ENCODE measurements around the gene PNMT.

Gene PNMT

DNA sequence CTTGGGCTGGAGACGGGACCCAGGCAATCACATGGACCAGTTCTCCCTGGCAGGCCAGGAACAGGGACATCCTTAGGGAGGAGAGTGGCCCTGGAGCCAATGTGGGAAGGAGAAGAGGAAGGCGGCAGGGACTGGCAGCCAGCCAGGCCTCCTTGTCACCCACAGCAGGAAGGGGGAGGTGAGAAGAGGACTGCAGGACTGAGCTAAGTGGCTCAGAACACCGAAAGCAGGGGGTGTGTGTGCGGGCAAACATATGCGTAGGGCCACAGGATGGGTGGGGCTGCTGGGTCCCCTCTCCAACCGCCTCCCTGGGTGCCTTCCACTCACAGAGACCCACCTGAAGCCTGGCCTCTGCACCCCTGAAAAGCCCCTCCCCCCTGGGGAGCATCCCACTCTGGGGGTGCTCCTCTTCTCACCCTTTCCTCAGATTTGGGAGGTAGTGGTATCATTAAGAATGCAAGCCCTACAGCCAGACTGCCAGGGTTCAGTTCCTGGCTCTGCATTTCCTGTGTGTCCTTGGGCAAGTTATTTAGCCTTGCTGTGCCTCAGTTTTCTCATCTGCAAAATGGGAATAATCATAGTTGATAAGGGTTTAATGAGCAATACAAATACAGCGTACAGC, 8.1 kb downstream of the PNMT start:
- no peaks in the 10 kb centered on the region for H3K36me3 ChIP-seq (ENCODE audit: insufficient read depth, low read length)
- H3K9ac ChIP-seq (ENCODE audit: low read depth, low read length), result no peak overlapping the region
- no peaks in the 10 kb centered on the region for H3K9me3 ChIP-seq (ENCODE audit: control insufficient read depth, insufficient read depth, low read length)
- H3K4me1 ChIP-seq (ENCODE audit: insufficient read depth, low read length), result no peaks in the 10 kb centered on the region; the same call in 1 of the 2 replicates

- H3K9me3 ChIP-seq (ENCODE audit: control insufficient read depth, insufficient read depth, low read length), result no peaks in the 10 kb centered on the region
- H3K9ac ChIP-seq (ENCODE audit: low read depth, low read length), result no peak overlapping the region
Measured at GRCh38 chr17:39677072-39677471, 8.8 kb downstream of the PNMT start.

DNA sequence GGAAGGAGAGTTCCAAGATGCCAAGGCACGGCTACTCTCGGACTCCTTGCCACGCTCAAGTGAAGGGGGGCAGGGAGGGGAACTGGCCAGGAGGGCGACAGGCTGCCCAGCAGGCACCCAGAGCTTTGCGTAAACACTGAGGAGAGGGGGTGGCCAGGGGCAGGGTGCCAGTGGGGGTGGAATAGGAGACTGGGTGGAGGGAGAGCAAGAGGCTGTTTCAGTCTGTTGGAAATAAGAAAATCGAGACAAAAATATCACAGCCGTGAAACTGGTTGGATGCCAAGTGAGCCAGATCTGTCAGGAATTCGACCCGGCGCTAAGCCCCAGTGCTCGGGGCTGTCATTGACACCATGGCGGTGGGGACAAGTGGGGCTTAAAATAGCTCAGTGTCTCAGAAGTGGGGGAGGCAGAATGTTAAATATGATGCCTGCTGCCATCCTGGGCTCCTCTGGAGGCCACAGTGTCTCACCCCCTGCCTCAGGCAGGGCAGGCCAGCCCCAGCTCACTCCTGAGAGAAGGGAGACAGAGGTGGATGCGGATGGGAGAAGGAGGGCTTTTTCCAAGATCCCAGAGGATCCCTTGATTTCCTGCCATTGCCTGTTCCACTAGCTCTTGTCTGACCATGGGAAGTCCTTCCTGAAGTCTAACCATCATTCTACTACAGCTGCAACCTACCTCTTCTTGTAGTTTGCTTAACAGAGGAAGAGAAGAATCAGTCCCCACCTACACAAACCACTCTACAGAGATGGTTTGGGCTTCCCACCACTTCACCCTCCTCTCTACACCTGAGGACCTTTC, 9.5 kb downstream of the PNMT start:
- no peaks in the 10 kb centered on the region for H3K9me3 ChIP-seq (ENCODE audit: control insufficient read depth, insufficient read depth, low read length)
- no peaks in the 10 kb centered on the region for H3K36me3 ChIP-seq (ENCODE audit: insufficient read depth, low read length)
- no peak overlapping the region for H3K9ac ChIP-seq (ENCODE audit: low read depth, low read length)
- H3K4me1 ChIP-seq (ENCODE audit: insufficient read depth, low read length), result no peaks in the 10 kb centered on the region; the same call in 1 of the 2 replicates

More at GRCh38 chr17:39677072-39677471, 8.8 kb downstream of the PNMT start:
- Histone ChIP-seq H3K4me1 (ENCODE audit: insufficient read depth, low read length) (no peaks in the 10 kb centered on the region; the same call in 1 of the 2 replicates), H3K36me3 (ENCODE audit: insufficient read depth, low read length) (no peaks in the 10 kb centered on the region)

GRCh38 chr17:39678340-39679116, 10.3 kb downstream of the PNMT start:
- Histone ChIP-seq H3K36me3 (ENCODE audit: insufficient read depth, low read length) (no peaks in the 10 kb centered on the region), H3K9me3 (ENCODE audit: control insufficient read depth, insufficient read depth, low read length) (no peaks in the 10 kb centered on the region), H3K9ac (ENCODE audit: low read depth, low read length) (no peak overlapping the region), H3K4me1 (ENCODE audit: insufficient read depth, low read length) (no peaks in the 10 kb centered on the region; the same call in 1 of the 2 replicates)

- Histone ChIP-seq H3K4me1 (ENCODE audit: insufficient read depth, low read length) (no peaks in the 10 kb centered on the region; the same call in 1 of the 2 replicates), H3K9me3 (ENCODE audit: control insufficient read depth, insufficient read depth, low read length) (no peaks in the 10 kb centered on the region), H3K36me3 (ENCODE audit: insufficient read depth, low read length) (no peaks in the 10 kb centered on the region), H3K9ac (ENCODE audit: low read depth, low read length) (no peak overlapping the region)
Measured at GRCh38 chr17:39679521-39680192, 11.4 kb downstream of the PNMT start.

GRCh38 chr17:39683295-39683939, 15.2 kb downstream of the PNMT start:
- H3K4me1 ChIP-seq (ENCODE audit: insufficient read depth, low read length), result no peaks in the 10 kb centered on the region
- H3K9ac ChIP-seq (ENCODE audit: low read depth, low read length), result no peak overlapping the region
- H3K9me3 ChIP-seq (ENCODE audit: control insufficient read depth, insufficient read depth, low read length), result no peaks in the 10 kb centered on the region
- no peaks in the 10 kb centered on the region for H3K36me3 ChIP-seq (ENCODE audit: insufficient read depth, low read length)

- Histone ChIP-seq H3K9ac (ENCODE audit: low read depth, low read length) (no peak overlapping the region), H3K9me3 (ENCODE audit: control insufficient read depth, insufficient read depth, low read length) (no peaks in the 10 kb centered on the region), H3K36me3 (ENCODE audit: insufficient read depth, low read length) (no peaks in the 10 kb centered on the region), H3K4me1 (ENCODE audit: insufficient read depth, low read length) (0 out of 2 replicates have a peak, but pooled peaks cover 4% of the 10 kb centered on the region)
Measured at GRCh38 chr17:39684369-39685192, 16.3 kb downstream of the PNMT start.

- Histone ChIP-seq H3K9me3 (ENCODE audit: control insufficient read depth, insufficient read depth, low read length) (no peaks in the 10 kb centered on the region), H3K9ac (ENCODE audit: low read depth, low read length) (peak overlapping the region; percentile 92), H3K36me3 (ENCODE audit: insufficient read depth, low read length) (no peaks in the 10 kb centered on the region), H3K4me1 (ENCODE audit: insufficient read depth, low read length) (0 out of 2 replicates have a peak, but pooled peaks cover 4% of the 10 kb centered on the region)
Measured at GRCh38 chr17:39687101-39687545, 18.9 kb downstream of the PNMT start.

GRCh38 chr17:39687546-39688474, 19.6 kb downstream of the PNMT start, which contains the start of gene PGAP3:
TSS of gene PGAP3 (minus strand) at chr17:39688057. CDS start at chr17:39688014, 43 bp downstream.
- no peaks in the 10 kb centered on the region for H3K9me3 ChIP-seq (ENCODE audit: control insufficient read depth, insufficient read depth, low read length)
- peak within 1 kb of the TSS; percentile 92 for H3K9ac ChIP-seq (ENCODE audit: low read depth, low read length)
- H3K4me1 ChIP-seq (ENCODE audit: insufficient read depth, low read length), result 0 out of 2 replicates have a peak, but pooled peaks cover 4% of the 10 kb centered on the region
- no peaks in the 10 kb centered on the region for H3K36me3 ChIP-seq (ENCODE audit: insufficient read depth, low read length)

- Histone ChIP-seq H3K36me3 (ENCODE audit: insufficient read depth, low read length) (no peaks in the 10 kb centered on the region), H3K9ac (ENCODE audit: low read depth, low read length) (peak overlapping the region; percentile 92), H3K9me3 (ENCODE audit: control insufficient read depth, insufficient read depth, low read length) (no peaks in the 10 kb centered on the region), H3K4me1 (ENCODE audit: insufficient read depth, low read length) (0 out of 2 replicates have a peak, but pooled peaks cover 4% of the 10 kb centered on the region)
Measured at GRCh38 chr17:39688475-39688835, 20.2 kb downstream of the PNMT start.

DNA sequence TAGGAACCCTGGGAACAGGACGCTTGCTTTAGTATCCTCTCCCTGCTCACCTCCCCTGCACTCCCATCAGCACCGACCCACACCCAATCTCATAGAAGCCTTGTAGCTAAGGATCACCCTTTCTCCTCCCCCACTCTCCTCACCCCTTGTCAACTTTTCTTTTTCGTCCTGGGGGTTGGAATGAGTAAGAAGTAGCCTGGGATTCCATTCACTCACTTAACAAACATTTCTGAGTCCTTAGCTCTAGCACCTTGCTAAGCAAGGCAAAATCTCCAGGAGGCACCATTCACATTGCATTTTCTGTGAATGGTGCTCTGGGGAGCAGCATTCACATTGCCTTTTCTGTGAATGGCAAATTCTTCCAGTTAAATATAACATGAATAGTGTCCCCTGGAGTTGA, 20.7 kb downstream of the PNMT start:
- H3K4me1 ChIP-seq (ENCODE audit: insufficient read depth, low read length), result 0 out of 2 replicates have a peak, but pooled peaks cover 4% of the 10 kb centered on the region

DNA sequence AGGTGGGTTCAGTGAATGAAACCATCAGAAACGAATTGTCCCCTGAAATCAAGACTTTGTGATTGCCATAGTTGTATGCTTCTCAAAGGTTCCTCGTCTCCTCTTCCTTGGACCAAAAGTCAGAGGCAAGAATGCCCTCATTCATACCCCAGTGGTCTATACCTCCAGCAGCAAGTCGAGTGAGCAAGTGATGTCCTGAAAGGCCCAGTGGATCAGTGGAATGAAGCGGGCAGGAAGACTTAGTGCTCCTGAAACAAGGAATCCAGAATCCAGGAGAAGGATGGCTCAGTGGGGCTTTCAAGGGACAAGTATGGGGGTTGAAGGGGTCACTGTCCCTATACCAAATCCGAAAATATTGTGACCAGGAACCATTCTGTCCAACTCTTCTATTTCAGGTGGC, 26.3 kb downstream of the PNMT start:
- no peak overlapping the region for H3K9ac ChIP-seq (ENCODE audit: low read depth, low read length)
- no peaks in the 10 kb centered on the region for H3K36me3 ChIP-seq (ENCODE audit: insufficient read depth, low read length)
- no peaks in the 10 kb centered on the region for H3K9me3 ChIP-seq (ENCODE audit: control insufficient read depth, insufficient read depth, low read length)
- peaks cover 24% of the 10 kb centered on the region for H3K4me1 ChIP-seq (ENCODE audit: insufficient read depth, low read length)

More for the DNA sequence above, 20.7 kb downstream of the PNMT start:
- H3K36me3 ChIP-seq (ENCODE audit: insufficient read depth, low read length), result no peaks in the 10 kb centered on the region
- H3K9ac ChIP-seq (ENCODE audit: low read depth, low read length), result peak overlapping the region; percentile 92
- H3K9me3 ChIP-seq (ENCODE audit: control insufficient read depth, insufficient read depth, low read length), result no peaks in the 10 kb centered on the region

Data from ES-I3 (cell line).